ENCODE measurements around the gene MARK3. TPM values are rescaled to one million over a fixed set of nuclear protein-coding genes. Genes with fewer than 3 reads are reported as not detected.

The MARK3 gene
- total RNA-seq, 2 donors from 2014 or later, result 87.2 to 147 TPM

- no peak for ATAC-seq
- TF ChIP-seq POLR2A (IDR thresholded peaks at IDR 0.05) (no peak), CTCF (IDR thresholded peaks at IDR 0.05) (no peak)
- intact Hi-C loops (cut with DNase I), result no loop called here
- H3K4me3 ChIP-seq, result no peak overlapping the region
- peaks cover 33% of the 10 kb centered on the region for H3K4me1 ChIP-seq
- DNase-seq, result no peak
- H3K27me3 ChIP-seq, result no peaks in the 10 kb centered on the region
- H3K36me3 ChIP-seq (replicated peaks in 1 of 2; ENCODE audit: insufficient read depth in 1 of 2, low read depth in 2 of 2), result peaks cover 0 to 3% of the 10 kb centered on the region in 2 donors
- H3K9me3 ChIP-seq, result no peaks in the 10 kb centered on the region
- WGBS, 2 donors, result 82 to 83% methylated on average over 14 to 20 of the region's 23 CpGs
- H3K27ac ChIP-seq, result no peak overlapping the region
Observed at GRCh38 chr14:103533137-103533998, 148.2 kb downstream of the MARK3 start.

GRCh38 chr14:103533999-103534575, 148.9 kb downstream of the MARK3 start:
- Histone ChIP-seq H3K27ac (no peak overlapping the region), H3K4me1 (peaks cover 36% of the 10 kb centered on the region), H3K27me3 (no peaks in the 10 kb centered on the region), H3K9me3 (no peaks in the 10 kb centered on the region), H3K36me3 (replicated peaks in 1 of 2; ENCODE audit: insufficient read depth in 1 of 2, low read depth in 2 of 2) (peaks cover 0 to 3% of the 10 kb centered on the region in 2 donors), H3K4me3 (no peak overlapping the region)
- 80 to 100% methylated on average over 1 to 18 of the region's 25 CpGs for whole genome bisulfite sequencing, 2 donors
- ATAC-seq (no peak), DNase-seq (no peak)
- intact Hi-C loops (cut with DNase I), result no loop called here
- TF ChIP-seq POLR2A (IDR thresholded peaks at IDR 0.05) (no peak), CTCF (IDR thresholded peaks at IDR 0.05) (no peak)

GRCh38 chr14:103534576-103535061, 149.4 kb downstream of the MARK3 start:
- no peak overlapping the region for H3K4me3 ChIP-seq
- H3K9me3 ChIP-seq, result no peaks in the 10 kb centered on the region
- intact Hi-C loops (cut with DNase I), result no loop called here
- peaks cover 33% of the 10 kb centered on the region for H3K4me1 ChIP-seq
- no peaks in the 10 kb centered on the region for H3K27me3 ChIP-seq
- TF ChIP-seq POLR2A (IDR thresholded peaks at IDR 0.05) (no peak), CTCF (IDR thresholded peaks at IDR 0.05) (no peak)
- H3K36me3 ChIP-seq (replicated peaks in 1 of 2; ENCODE audit: insufficient read depth in 1 of 2, low read depth in 2 of 2), result peaks cover 0 to 3% of the 10 kb centered on the region in 2 donors
- DNase-seq, result no peak
- H3K27ac ChIP-seq, result no peak overlapping the region
- 83 to 91% methylated on average over 12 to 14 of the region's 22 CpGs for WGBS, 2 donors
- no peak for ATAC-seq

- 83% methylated on average over 21 of the region's 21 CpGs; no CpG with 5 or more reads in 1 of the 2 donors for WGBS, 2 donors
- Histone ChIP-seq H3K4me3 (no peak overlapping the region), H3K4me1 (peaks cover 29% of the 10 kb centered on the region), H3K27ac (no peak overlapping the region), H3K36me3 (replicated peaks in 1 of 2; ENCODE audit: insufficient read depth in 1 of 2, low read depth in 2 of 2) (peaks cover 0 to 3% of the 10 kb centered on the region in 2 donors), H3K27me3 (no peaks in the 10 kb centered on the region), H3K9me3 (no peaks in the 10 kb centered on the region)
- intact Hi-C loops (cut with DNase I), result no loop called here
- no peak for ATAC-seq
- TF ChIP-seq POLR2A (IDR thresholded peaks at IDR 0.05) (no peak), CTCF (IDR thresholded peaks at IDR 0.05) (no peak)
- DNase-seq, result no peak
Observed at GRCh38 chr14:103535081-103535890, 150.1 kb downstream of the MARK3 start.
